GM19193 (cell line): ENCODE data around the gene SF3A2.

Source experiments
- POLR2A ChIP-seq: IDR thresholded peaks from 4 replicates; pipeline ENCODE4 v1.6.1; 2011; ENCODE audit not compliant: insufficient read depth, insufficient read length; ENCODE audit errors: extremely low read depth

SF3A2 gene

GRCh38 chr19:2216361-2217225, 20.0 kb upstream of the SF3A2 start:
- no peak for TF ChIP-seq POLR2A

GRCh38 chr19:2217591-2217990, 19.0 kb upstream of the SF3A2 start:
- TF ChIP-seq POLR2A = no peak

GRCh38 chr19:2219726-2220125, 16.9 kb upstream of the SF3A2 start:
- no peak for TF ChIP-seq POLR2A

GRCh38 chr19:2221250-2221831, 15.3 kb upstream of the SF3A2 start:
- no peak for TF ChIP-seq POLR2A

GRCh38 chr19:2221918-2222317, 14.7 kb upstream of the SF3A2 start:
- no peak for TF ChIP-seq POLR2A

GRCh38 chr19:2223391-2223790, 13.2 kb upstream of the SF3A2 start:
- no peak for TF ChIP-seq POLR2A

GRCh38 chr19:2223959-2224358, 12.7 kb upstream of the SF3A2 start:
- TF ChIP-seq POLR2A = no peak

- TF ChIP-seq POLR2A = no peak
Measured at GRCh38 chr19:2224754-2225349, 11.8 kb upstream of the SF3A2 start.

GRCh38 chr19:2225415-2226050, 11.1 kb upstream of the SF3A2 start:
- no peak for TF ChIP-seq POLR2A

GRCh38 chr19:2226051-2226839, 10.4 kb upstream of the SF3A2 start:
- no peak for TF ChIP-seq POLR2A

GRCh38 chr19:2226840-2227360, 9.7 kb upstream of the SF3A2 start:
- no peak for TF ChIP-seq POLR2A

GRCh38 chr19:2227415-2228156, 9.0 kb upstream of the SF3A2 start:
- no peak for TF ChIP-seq POLR2A

GRCh38 chr19:2228157-2229030, 8.2 kb upstream of the SF3A2 start:
- no peak for TF ChIP-seq POLR2A
